ENCODE data around the gene ACTG1. TPM values are rescaled to one million over a fixed set of nuclear protein-coding genes. Genes with fewer than 3 reads are reported as not detected.
A peak's percentile ranks its signal among the peaks of the same experiment; 100 is the strongest.

The ACTG1 gene
- total RNA-seq, 4 donors from 2014 or later = 2,510 to 3,878 (median 3,203) TPM

DNA sequence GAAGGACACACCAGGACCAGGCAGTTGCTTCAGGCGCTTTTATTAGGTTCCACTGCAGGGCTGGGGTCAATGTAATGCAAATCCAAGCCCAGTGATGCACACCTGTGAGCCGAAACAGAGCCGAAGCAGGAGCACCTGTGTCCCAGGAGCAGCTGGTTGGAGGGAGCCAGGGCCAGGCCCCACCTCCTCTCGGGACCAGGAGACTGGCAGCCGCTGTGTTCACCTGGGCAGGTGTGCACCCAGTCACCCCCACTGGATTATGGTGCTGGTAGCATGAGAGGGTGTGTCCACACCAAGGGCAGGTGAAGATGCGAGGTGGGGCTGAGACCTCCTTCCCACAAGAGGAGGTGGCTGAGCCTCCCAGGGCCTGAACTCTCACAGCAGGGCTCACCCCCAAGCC is 44.3 kb upstream of the ACTG1 start:
- DNase-seq = peak in 1 of 3 donors; percentile 70
- peaks cover 0 to 43% (median 0%) of the 10 kb centered on the region in 3 donors for H3K36me3 ChIP-seq

GRCh38 chr17:81556175-81556691 is 43.6 kb upstream of the ACTG1 start:
- DNase-seq = peak in 2 of 3 donors; percentile 68 to 76
- peak in 1 of 2 donors; percentile 53 for TF ChIP-seq POLR2A (IDR thresholded peaks at IDR 0.05)
- TF ChIP-seq, protein P1, sequence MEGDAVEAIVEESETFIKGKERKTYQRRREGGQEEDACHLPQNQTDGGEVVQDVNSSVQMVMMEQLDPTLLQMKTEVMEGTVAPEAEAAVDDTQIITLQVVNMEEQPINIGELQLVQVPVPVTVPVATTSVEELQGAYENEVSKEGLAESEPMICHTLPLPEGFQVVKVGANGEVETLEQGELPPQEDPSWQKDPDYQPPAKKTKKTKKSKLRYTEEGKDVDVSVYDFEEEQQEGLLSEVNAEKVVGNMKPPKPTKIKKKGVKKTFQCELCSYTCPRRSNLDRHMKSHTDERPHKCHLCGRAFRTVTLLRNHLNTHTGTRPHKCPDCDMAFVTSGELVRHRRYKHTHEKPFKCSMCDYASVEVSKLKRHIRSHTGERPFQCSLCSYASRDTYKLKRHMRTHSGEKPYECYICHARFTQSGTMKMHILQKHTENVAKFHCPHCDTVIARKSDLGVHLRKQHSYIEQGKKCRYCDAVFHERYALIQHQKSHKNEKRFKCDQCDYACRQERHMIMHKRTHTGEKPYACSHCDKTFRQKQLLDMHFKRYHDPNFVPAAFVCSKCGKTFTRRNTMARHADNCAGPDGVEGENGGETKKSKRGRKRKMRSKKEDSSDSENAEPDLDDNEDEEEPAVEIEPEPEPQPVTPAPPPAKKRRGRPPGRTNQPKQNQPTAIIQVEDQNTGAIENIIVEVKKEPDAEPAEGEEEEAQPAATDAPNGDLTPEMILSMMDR (IDR thresholded peaks at IDR 0.05) = no peak
- peak overlapping the region in 3 of 4 donors; percentile 18 to 87 (median 82) for H3K27ac ChIP-seq
- H3K36me3 ChIP-seq = peaks cover 0 to 36% (median 0%) of the 10 kb centered on the region in 3 donors
- peaks cover 4 to 33% (median 23%) of the 10 kb centered on the region in 4 donors for H3K4me1 ChIP-seq
- H3K4me3 ChIP-seq = no peak overlapping the region
- H3K9me3 ChIP-seq = no peaks in the 10 kb centered on the region
- no peaks in the 10 kb centered on the region for H3K27me3 ChIP-seq

More for the DNA sequence above, 44.3 kb upstream of the ACTG1 start:
- H3K4me1 ChIP-seq = peaks cover 4 to 28% (median 18%) of the 10 kb centered on the region in 4 donors
- no peak overlapping the region for H3K4me3 ChIP-seq
- H3K27ac ChIP-seq = peak overlapping the region in 3 of 4 donors; percentile 18 to 87 (median 82)
- H3K27me3 ChIP-seq = no peaks in the 10 kb centered on the region
- TF ChIP-seq POLR2A (IDR thresholded peaks at IDR 0.05) = no peak
- TF ChIP-seq, protein P1 (IDR thresholded peaks at IDR 0.05) = no peak
- H3K9me3 ChIP-seq = no peaks in the 10 kb centered on the region

- no peaks in the 10 kb centered on the region for H3K9me3 ChIP-seq
- H3K4me3 ChIP-seq = peak overlapping the region; percentile 91 to 100 (median 98)
- peak overlapping the region; percentile 85 to 98 (median 88) for H3K27ac ChIP-seq
- H3K27me3 ChIP-seq = no peaks in the 10 kb centered on the region
- TF ChIP-seq, protein P1 (IDR thresholded peaks at IDR 0.05) = no peak
- H3K36me3 ChIP-seq = peaks cover 0 to 24% (median 0%) of the 10 kb centered on the region in 3 donors
- DNase-seq = no peak
- H3K4me1 ChIP-seq = peaks cover 4 to 40% (median 25%) of the 10 kb centered on the region in 4 donors
Observed at GRCh38 chr17:81553616-81554181, 41.1 kb upstream of the ACTG1 start.

DNA sequence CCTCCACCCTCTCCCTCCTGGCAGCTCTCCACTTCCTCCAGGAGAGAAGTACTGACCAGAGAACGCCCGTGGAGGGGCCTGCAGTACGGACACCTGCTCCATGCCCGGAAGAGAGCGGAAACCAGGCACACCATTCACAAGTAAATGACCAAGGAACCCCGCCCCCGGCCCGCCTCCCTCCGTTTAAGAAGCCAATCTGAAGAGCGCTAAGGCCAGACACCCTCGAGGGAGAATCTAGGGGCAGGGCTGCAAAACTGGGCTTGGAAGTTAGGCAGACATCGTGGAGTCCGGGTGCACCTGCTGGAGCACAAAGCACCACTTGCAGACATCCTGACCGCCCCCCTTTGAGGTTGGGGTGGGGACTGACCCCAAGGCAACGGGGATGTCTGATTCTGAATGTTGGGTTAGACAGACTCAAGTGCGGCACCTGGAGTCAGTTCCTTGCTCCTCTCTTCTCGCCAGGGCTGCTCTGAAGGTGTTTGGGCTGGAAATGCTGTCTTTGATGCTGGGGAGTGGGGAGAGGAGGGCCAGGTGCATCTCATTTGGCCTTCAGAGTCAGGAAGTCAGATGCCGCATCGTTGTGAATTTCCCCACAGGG is 40.5 kb upstream of the ACTG1 start:
- Histone ChIP-seq H3K4me3 (peak overlapping the region; percentile 91 to 100 (median 98)), H3K27me3 (no peaks in the 10 kb centered on the region), H3K27ac (peak overlapping the region; percentile 85 to 98 (median 88)), H3K36me3 (peaks cover 0 to 23% (median 0%) of the 10 kb centered on the region in 3 donors), H3K9me3 (no peaks in the 10 kb centered on the region), H3K4me1 (peaks cover 4 to 40% (median 25%) of the 10 kb centered on the region in 4 donors)
- DNase-seq = peak; percentile 91 to 93 (median 91)
- TF ChIP-seq, protein P1 (IDR thresholded peaks at IDR 0.05) = peak in 2 of 6 experiments; percentile 4 to 16
- no peak for TF ChIP-seq POLR2A (IDR thresholded peaks at IDR 0.05)

GRCh38 chr17:81552244-81553017 is 39.8 kb upstream of the ACTG1 start, which contains the start of gene FAAP100:
TSS of gene FAAP100 (minus strand) at chr17:81552353. CDS start at chr17:81552330, 23 bp downstream.
- TF ChIP-seq, protein P1 (IDR thresholded peaks at IDR 0.05) = peak in 1 of 6 experiments; percentile 10
- TF ChIP-seq POLR2A (IDR thresholded peaks at IDR 0.05) = peak; percentile 55 to 75
- H3K27me3 ChIP-seq = no peaks in the 10 kb centered on the region
- peaks cover 0 to 25% (median 0%) of the 10 kb centered on the region in 3 donors for H3K36me3 ChIP-seq
- H3K4me1 ChIP-seq = peaks cover 4 to 40% (median 25%) of the 10 kb centered on the region in 4 donors
- H3K4me3 ChIP-seq = peak within 1 kb of the TSS; percentile 91 to 100 (median 98)
- peak; percentile 75 to 90 (median 89) for DNase-seq
- H3K27ac ChIP-seq = peak within 1 kb of the TSS; percentile 85 to 98 (median 88)
- H3K9me3 ChIP-seq = no peaks in the 10 kb centered on the region

All from Peyer's patch (tissue), 4 donors.